CD4-positive, alpha-beta T cell (primary cell): ENCODE data around the gene JAZF1. TPM values are rescaled to one million over a fixed set of nuclear protein-coding genes. Genes with fewer than 3 reads are reported as not detected.

Source experiments
- ATAC-seq: fragments of 200-7000 bp; cut with Tn5 transposase; one replicate; pipeline ENCODE4 v1.10.0; 2022; ENCODE audit warnings: mild to moderate bottlenecking; ENCODE audit not compliant: poor library complexity
- CTCF ChIA-PET: fragments of 350-600 bp; sonication (Branson Sonifier 250); formaldehyde crosslinking; loops from one replicate; lab custom pipeline; 2021; ENCODE audit warnings: antibody characterized with exemption, inconsistent platforms; lab: Charles Lee
- POLR2A ChIA-PET: fragments of 350-600 bp; sonication (Branson Sonifier 250); formaldehyde crosslinking; loops from one replicate; lab custom pipeline; 2021; ENCODE audit warnings: antibody characterized with exemption, inconsistent platforms; lab: Charles Lee
- DNase-seq, 14 experiments: peaks; one replicate each; pipeline ENCODE4 v3.0.0-alpha.2; 2013 to 2020; ENCODE audit warnings: mixed read lengths in 2 of 14
- H3K27ac ChIP-seq, 2 donors: one replicate each; pipeline versions ENCODE4 v1.5.1 to v1.7.0; 2013; ENCODE audit warnings: low read length in 2 of 2, low read depth in 1 of 2, mild to moderate bottlenecking in 1 of 2
- H3K27me3 ChIP-seq, 2 experiments: 1 replicate in 1 of 2; 2 replicates in 1 of 2; pipeline versions ENCODE4 v1.6.1 to v1.7.0; 2013; ENCODE audit warnings: low read length in 2 of 2, control low read depth in 1 of 2, mild to moderate bottlenecking in 1 of 2, moderate library complexity in 1 of 2; ENCODE audit not compliant: insufficient read depth in 2 of 2, control insufficient read depth in 1 of 2
- H3K36me3 ChIP-seq: one replicate; pipeline ENCODE4 v1.6.1; 2013; ENCODE audit warnings: low read length, control low read depth; ENCODE audit not compliant: insufficient read depth
- H3K4me1 ChIP-seq: one replicate; pipeline ENCODE4 v1.6.1; 2013; ENCODE audit warnings: low read length, control low read depth; ENCODE audit not compliant: insufficient read depth
- H3K4me3 ChIP-seq: one replicate; pipeline ENCODE4 v1.5.1; 2013; ENCODE audit warnings: mild to moderate bottlenecking, low read length, moderate library complexity
- H3K9me3 ChIP-seq, 2 experiments: 1 replicate in 1 of 2; 2 replicates in 1 of 2; pipeline versions ENCODE4 v1.6.1 to v1.7.0; 2013; ENCODE audit warnings: low read length in 2 of 2, mild to moderate bottlenecking in 2 of 2, control low read depth in 1 of 2, moderate library complexity in 1 of 2; ENCODE audit not compliant: control insufficient read depth in 1 of 2, insufficient read depth in 1 of 2
- H3K27ac Mint-ChIP-seq: one replicate; pipeline ENCODE4 v1.8.0; 2020; ENCODE audit warnings: mixed read lengths
- H3K27me3 Mint-ChIP-seq: one replicate; pipeline ENCODE4 v1.8.0; 2021; ENCODE audit warnings: mixed read lengths
- H3K36me3 Mint-ChIP-seq: one replicate; pipeline ENCODE4 v1.8.0; 2021; ENCODE audit warnings: low read depth, mixed read lengths
- H3K4me1 Mint-ChIP-seq: one replicate; pipeline ENCODE4 v1.8.0; 2021; ENCODE audit warnings: low read depth, mixed read lengths
- H3K4me3 Mint-ChIP-seq: one replicate; pipeline ENCODE4 v1.8.0; 2020; ENCODE audit warnings: mild to moderate bottlenecking, mixed read lengths
- H3K9me3 Mint-ChIP-seq: one replicate; pipeline ENCODE4 v1.8.0; 2020; ENCODE audit warnings: mixed read lengths
- CTCF ChIP-seq: fragments of 200-600 bp; IDR thresholded peaks from one replicate; pipeline ENCODE4 v1.8.0; 2022; ENCODE audit warnings: antibody characterized with exemption, mild to moderate bottlenecking
- intact Hi-C, 2 experiments: fragments of 100-400 bp; cut with DNase I in 1 of 2; cut with micrococcal nuclease in 1 of 2; formaldehyde crosslinking; loops; one replicate each; pipeline versions ENCODE4 v1.15.1 to v1.9.0; 2023 to 2025; cut with DNase I, micrococcal nuclease
- total RNA-seq, 174 experiments: library from RNA in 2 of 174; stranded (reverse) in 2 of 174; gene quantifications; one replicate each; pipeline ENCODE4 v1.2.3 and lab custom pipeline; 2021 to 2026

The JAZF1 gene
- total RNA-seq, 2 experiments from 2014 or later = 9.9 to 11.1 TPM

GRCh38 chr7:27928001-27928400, 252.6 kb downstream of the JAZF1 start:
- intact Hi-C loops = no loop called here
- Histone ChIP-seq H3K4me1 (no peaks in the 10 kb centered on the region), H3K27me3 (no peaks in the 10 kb centered on the region), H3K27ac (no peak overlapping the region), H3K9me3 (no peaks in the 10 kb centered on the region), H3K4me3 (no peak overlapping the region), H3K36me3 (no peaks in the 10 kb centered on the region)
- ChIA-PET CTCF (no interaction called here), POLR2A (no interaction called here)
- Mint-ChIP-seq H3K27me3 (no peaks in the 10 kb centered on the region), H3K4me1 (no peaks in the 10 kb centered on the region), H3K9me3 (no peaks in the 10 kb centered on the region), H3K36me3 (no peaks in the 10 kb centered on the region), H3K4me3 (no peak overlapping the region), H3K27ac (no peak overlapping the region)
- TF ChIP-seq CTCF = no peak
- ATAC-seq (no peak), DNase-seq (no peak)

- Mint-ChIP-seq H3K27ac (no peak overlapping the region), H3K36me3 (no peaks in the 10 kb centered on the region)
These were observed 254.9 kb downstream of the JAZF1 start for GRCh38 chr7:27925573-27926201.

GRCh38 chr7:27923642-27923980, 257.0 kb downstream of the JAZF1 start:
- no peak for ATAC-seq
- no peak overlapping the region for H3K27ac Mint-ChIP-seq
- no peaks in the 10 kb centered on the region for H3K9me3 Mint-ChIP-seq
- ChIA-PET CTCF (no interaction called here), POLR2A (no interaction called here)
- H3K27me3 ChIP-seq = no peaks in the 10 kb centered on the region
- no peaks in the 10 kb centered on the region for H3K27me3 Mint-ChIP-seq
- intact Hi-C loops = loop anchor here (5.0 kb wide), 2 partner anchors 711 to 726 kb away; no protein-coding TSS in a partner anchor
- H3K4me1 Mint-ChIP-seq = no peaks in the 10 kb centered on the region
- no peaks in the 10 kb centered on the region for H3K36me3 Mint-ChIP-seq
- H3K4me3 Mint-ChIP-seq = no peak overlapping the region
- H3K4me3 ChIP-seq = no peak overlapping the region
- H3K4me1 ChIP-seq = no peaks in the 10 kb centered on the region
- DNase-seq = no peak
- no peaks in the 10 kb centered on the region for H3K9me3 ChIP-seq
- H3K27ac ChIP-seq = no peak overlapping the region
- no peak for TF ChIP-seq CTCF
- H3K36me3 ChIP-seq = no peaks in the 10 kb centered on the region

More at GRCh38 chr7:27925573-27926201, 254.9 kb downstream of the JAZF1 start:
- ATAC-seq = no peak
- TF ChIP-seq CTCF = no peak
- CTCF ChIA-PET = interaction anchor here (1.1 kb wide), 1 partner anchor 10 kb away, joined by 3 read pairs; no protein-coding TSS in a partner anchor
- no peaks in the 10 kb centered on the region for H3K27me3 ChIP-seq
- H3K9me3 ChIP-seq = no peaks in the 10 kb centered on the region
- POLR2A ChIA-PET = no interaction called here
- H3K27ac ChIP-seq = no peak overlapping the region
- H3K4me3 ChIP-seq = no peak overlapping the region
- Mint-ChIP-seq H3K9me3 (no peaks in the 10 kb centered on the region), H3K4me3 (no peak overlapping the region), H3K4me1 (no peaks in the 10 kb centered on the region), H3K27me3 (no peaks in the 10 kb centered on the region)
- no peaks in the 10 kb centered on the region for H3K4me1 ChIP-seq
- H3K36me3 ChIP-seq = no peaks in the 10 kb centered on the region
- DNase-seq = no peak
- intact Hi-C loops = no loop called here
